H9 (cell line): Measurements from ENCODE around the gene NTMT1. TPM values are rescaled to one million over a fixed set of nuclear protein-coding genes. Genes with fewer than 3 reads are reported as not detected.
"Not testable (repeated sequence)": the region's sequence is repeated elsewhere in the genome, so short reads cannot be mapped to it uniquely, and the experiment has no call there.

Source experiments
- DNase-seq: peaks from one replicate; pipeline ENCODE4 v3.0.0-alpha.2; 2017
- H2AFZ ChIP-seq: one replicate; pipeline ENCODE4 v1.6.1; 2013; ENCODE audit warnings: mild to moderate bottlenecking, low read length, control low read depth, moderate library complexity
- H2AK5ac ChIP-seq: 2 replicates; pipeline ENCODE4 v1.6.1; 2013; ENCODE audit warnings: low read length, control low read depth, mixed read lengths; ENCODE audit not compliant: insufficient read length
- H2BK120ac ChIP-seq: one replicate; pipeline ENCODE4 v1.6.1; 2013; ENCODE audit warnings: low read depth, mild to moderate bottlenecking, low read length, control low read depth, inconsistent platforms; ENCODE audit not compliant: poor library complexity, severe bottlenecking
- H2BK12ac ChIP-seq: 2 replicates; pipeline ENCODE4 v1.6.1; 2013; ENCODE audit warnings: low read length, control low read depth, mixed read lengths, low read depth; ENCODE audit not compliant: insufficient read length
- H2BK15ac ChIP-seq: 2 replicates; pipeline ENCODE4 v1.6.1; 2013; ENCODE audit warnings: low read depth, low read length, control low read depth
- H2BK20ac ChIP-seq: one replicate; pipeline ENCODE4 v1.6.1; 2013; ENCODE audit warnings: low read depth, mild to moderate bottlenecking, low read length, control low read depth, inconsistent platforms; ENCODE audit not compliant: poor library complexity, severe bottlenecking
- H2BK5ac ChIP-seq: 2 replicates; pipeline ENCODE4 v1.6.1; 2013; ENCODE audit warnings: low read length, control low read depth, mixed read lengths; ENCODE audit not compliant: insufficient read length
- H3K14ac ChIP-seq: 2 replicates; pipeline ENCODE4 v1.6.1; 2013; ENCODE audit warnings: low read length, control low read depth; ENCODE audit not compliant: insufficient read depth
- H3K18ac ChIP-seq: 2 replicates; pipeline ENCODE4 v1.6.1; 2013; ENCODE audit warnings: low read depth, mild to moderate bottlenecking, mixed read lengths, low read length, control low read depth; ENCODE audit not compliant: insufficient read length
- H3K23ac ChIP-seq: 2 replicates; pipeline ENCODE4 v1.6.1; 2013; ENCODE audit warnings: low read length, control low read depth, mixed read lengths, low read depth; ENCODE audit not compliant: insufficient read length
- H3K23me2 ChIP-seq: 2 replicates; pipeline ENCODE4 v1.6.1; 2013; ENCODE audit warnings: low read depth, mild to moderate bottlenecking, mixed read lengths, low read length, control low read depth; ENCODE audit not compliant: insufficient read length, poor library complexity, severe bottlenecking
- H3K27ac ChIP-seq: 2 replicates; pipeline ENCODE4 v1.5.1; 2013; ENCODE audit warnings: low read length, control low read depth, mixed read lengths, low read depth; ENCODE audit not compliant: insufficient read length
- H3K27me3 ChIP-seq: 2 replicates; pipeline ENCODE4 v1.6.1; 2013; ENCODE audit warnings: low read length, control low read depth, inconsistent platforms; ENCODE audit not compliant: insufficient read depth
- H3K4ac ChIP-seq: 2 replicates; pipeline ENCODE4 v1.6.1; 2013; ENCODE audit warnings: low read depth, mild to moderate bottlenecking, control low read depth, inconsistent platforms, low read length, moderate library complexity
- H3K4me1 ChIP-seq: 2 replicates; pipeline ENCODE4 v1.6.1; 2013; ENCODE audit warnings: low read length, control low read depth, inconsistent platforms; ENCODE audit not compliant: insufficient read depth
- H3K4me2 ChIP-seq: 2 replicates; pipeline ENCODE4 v1.6.1; 2013; ENCODE audit warnings: low read length, control low read depth, mixed read lengths; ENCODE audit not compliant: insufficient read length, insufficient read depth
- H3K56ac ChIP-seq: 2 replicates; pipeline ENCODE4 v1.6.1; 2013; ENCODE audit warnings: low read depth, mild to moderate bottlenecking, mixed read lengths, low read length, control low read depth; ENCODE audit not compliant: insufficient read length
- H3K79me1 ChIP-seq: 2 replicates; pipeline ENCODE4 v1.6.1; 2013; ENCODE audit warnings: low read depth, mild to moderate bottlenecking, moderate library complexity, low read length, control low read depth, inconsistent platforms; ENCODE audit not compliant: insufficient read depth, poor library complexity, severe bottlenecking
- H3K79me2 ChIP-seq: 2 replicates; pipeline ENCODE4 v1.6.1; 2013; ENCODE audit warnings: low read length, control low read depth, inconsistent platforms; ENCODE audit not compliant: insufficient read depth
- H3K9ac ChIP-seq: 2 replicates; pipeline ENCODE4 v1.6.1; 2013; ENCODE audit warnings: low read length, control low read depth, mixed read lengths; ENCODE audit not compliant: insufficient read length; ENCODE audit errors: extremely low read depth
- H3K9me3 ChIP-seq: one replicate; pipeline ENCODE4 v1.6.1; 2013; ENCODE audit warnings: low read depth, low read length, inconsistent platforms; ENCODE audit not compliant: control insufficient read depth
- H3T11ph ChIP-seq: one replicate; pipeline ENCODE4 v1.6.1; 2013; ENCODE audit warnings: mild to moderate bottlenecking, low read length, control low read depth, inconsistent platforms
- H4K20me1 ChIP-seq: one replicate; pipeline ENCODE4 v1.6.1; 2013; ENCODE audit not compliant: control insufficient read depth, insufficient read length, insufficient read depth
- H4K5ac ChIP-seq: 2 replicates; pipeline ENCODE4 v1.6.1; 2013; ENCODE audit warnings: low read depth, mild to moderate bottlenecking, mixed read lengths, low read length, control low read depth; ENCODE audit not compliant: insufficient read length
- H4K8ac ChIP-seq: replicated peaks from 2 replicates; pipeline ENCODE4 v1.6.1; 2013; ENCODE audit warnings: low read length, control low read depth, mixed read lengths, low read depth; ENCODE audit not compliant: insufficient read length
- H4K91ac ChIP-seq: 2 replicates; pipeline ENCODE4 v1.6.1; 2013; ENCODE audit warnings: low read depth, mild to moderate bottlenecking, moderate library complexity, mixed read lengths, low read length, control low read depth; ENCODE audit not compliant: insufficient read length
- H3K27ac Mint-ChIP-seq, 3 experiments: 2 replicates in 2 of 3; 3 replicates in 1 of 3; pipeline ENCODE4 v1.8.0; 2020 to 2021; ENCODE audit warnings: mixed read lengths in 3 of 3, mild to moderate bottlenecking in 1 of 3, moderate library complexity in 1 of 3
- H3K27me3 Mint-ChIP-seq: 2 replicates; pipeline ENCODE4 v1.8.0; 2021; ENCODE audit warnings: low read depth, mild to moderate bottlenecking, moderate library complexity, mixed read lengths
- H3K36me3 Mint-ChIP-seq, 3 experiments: 2 replicates in 2 of 3; 3 replicates in 1 of 3; pipeline ENCODE4 v1.8.0; 2020 to 2021; ENCODE audit warnings: low read depth in 3 of 3, mixed read lengths in 3 of 3; ENCODE audit not compliant: insufficient read depth in 1 of 3
- H3K4me1 Mint-ChIP-seq, 2 experiments: 2 replicates each; pipeline ENCODE4 v1.8.0; 2020; ENCODE audit warnings: mixed read lengths in 2 of 2
- H3K4me3 Mint-ChIP-seq, 2 experiments: 2 replicates in 1 of 2; 3 replicates in 1 of 2; pipeline ENCODE4 v1.8.0; 2020 to 2021; ENCODE audit warnings: mild to moderate bottlenecking in 2 of 2, mixed read lengths in 2 of 2, moderate library complexity in 1 of 2
- H3K9me3 Mint-ChIP-seq, 2 experiments: 2 replicates in 1 of 2; 3 replicates in 1 of 2; pipeline ENCODE4 v1.8.0; 2020; ENCODE audit warnings: mild to moderate bottlenecking in 2 of 2, mixed read lengths in 2 of 2, moderate library complexity in 1 of 2
- CTCF ChIP-seq: fragments of 200-600 bp; sonication (generic); conservative IDR thresholded peaks from 3 replicates; pipeline ENCODE4 v1.8.0; 2021; ENCODE audit warnings: antibody characterized with exemption, mild to moderate bottlenecking
- WGBS: extraction: QIAGEN DNeasy Blood & Tissue Kit; methylation state at CpG from one replicate; pipeline ENCODE4 v1.1.7; 2013; ENCODE audit warnings: missing lambda C conversion rate, low lambda C conversion rate, mixed read lengths; ENCODE audit not compliant: insufficient read length; ENCODE audit errors: extremely low coverage; 5-methylcytosine and 5-hydroxymethylcytosine counted together
- total RNA-seq: library from RNA; stranded (reverse); gene quantifications from 2 replicates; pipeline ENCODE4 v1.2.1, GENCODE V29; 2021

Gene NTMT1
- total RNA-seq, 1 experiment from 2014 or later: 57.9 TPM

- no peak overlapping the region for H2AFZ ChIP-seq
- no peaks in the 10 kb centered on the region for H3K79me2 ChIP-seq
- no peak overlapping the region for H3K23ac ChIP-seq
- H3K23me2 ChIP-seq: peaks cover 4% of the 10 kb centered on the region
- no peak overlapping the region for H2BK20ac ChIP-seq
- no CpG with 5 or more reads among the region's 5 CpGs for WGBS
- peaks cover 69% of the 10 kb centered on the region for H3K27me3 Mint-ChIP-seq
- H4K8ac ChIP-seq: no peak overlapping the region
- H3K27ac ChIP-seq: no peak overlapping the region
- no peak overlapping the region for H3T11ph ChIP-seq
- no peak overlapping the region for H3K56ac ChIP-seq
- H3K4me3 Mint-ChIP-seq: 0 out of 5 replicates have a peak overlapping the region, but pooled peaks of 1 of the 2 experiments have one; percentile 3
- H3K4ac ChIP-seq: no peak overlapping the region
- no peaks in the 10 kb centered on the region for H3K9me3 ChIP-seq
- H3K4me1 ChIP-seq: peaks cover 6% of the 10 kb centered on the region; the same call in 1 of the 2 replicates
- no peak overlapping the region for H2BK12ac ChIP-seq
- no peaks in the 10 kb centered on the region for H3K79me1 ChIP-seq
- H4K5ac ChIP-seq: no peak overlapping the region
- peaks cover 48 to 65% of the 10 kb centered on the region in 2 experiments for H3K4me1 Mint-ChIP-seq
- H2AK5ac ChIP-seq: no peak overlapping the region
- no peak for DNase-seq
- H3K18ac ChIP-seq: no peak overlapping the region
- H3K14ac ChIP-seq: no peak overlapping the region
- no peak overlapping the region for H2BK5ac ChIP-seq
- H3K36me3 Mint-ChIP-seq: no peaks in the 10 kb centered on the region; a peak in 1 of 7 replicates
- H3K27me3 ChIP-seq: peaks cover 2% of the 10 kb centered on the region; the same call in 1 of the 2 replicates
- TF ChIP-seq CTCF: no peak
- H3K27ac Mint-ChIP-seq: peak overlapping the region in 1 of 3 experiments; percentile 35; a peak in 2 of 7 replicates
- no peak overlapping the region for H2BK120ac ChIP-seq
- H3K9me3 Mint-ChIP-seq: peaks cover 0 to 2% of the 10 kb centered on the region in 2 experiments; a peak in 1 of 5 replicates
- H4K91ac ChIP-seq: no peak overlapping the region
- no peak overlapping the region for H3K9ac ChIP-seq
- H4K20me1 ChIP-seq: no peaks in the 10 kb centered on the region
- H2BK15ac ChIP-seq: no peak overlapping the region
- H3K4me2 ChIP-seq: no peak overlapping the region
These were observed 34.0 kb upstream of the NTMT1 start for GRCh38 chr9:129591916-129592315.

- WGBS: no CpG with 5 or more reads among the region's 10 CpGs
- H3K9ac ChIP-seq, H3T11ph ChIP-seq, H3K9me3 ChIP-seq, H3K23me2 ChIP-seq, H3K4me2 ChIP-seq, H3K79me2 ChIP-seq, H4K5ac ChIP-seq, H2BK12ac ChIP-seq, H3K4ac ChIP-seq, H4K91ac ChIP-seq, H4K8ac ChIP-seq, DNase-seq, H3K9me3 Mint-ChIP-seq, H2AK5ac ChIP-seq, H3K79me1 ChIP-seq, H2BK120ac ChIP-seq, H4K20me1 ChIP-seq, H2BK15ac ChIP-seq, H2BK5ac ChIP-seq, H2AFZ ChIP-seq, H3K18ac ChIP-seq, H3K27ac ChIP-seq, H3K27me3 ChIP-seq, H3K14ac ChIP-seq, H3K23ac ChIP-seq, H2BK20ac ChIP-seq, H3K56ac ChIP-seq, H3K36me3 Mint-ChIP-seq, H3K4me1 ChIP-seq, H3K4me3 Mint-ChIP-seq, H3K27ac Mint-ChIP-seq: not testable (repeated sequence)
- peaks cover 69% of the 10 kb centered on the region for H3K27me3 Mint-ChIP-seq
- peaks cover 42 to 57% of the 10 kb centered on the region in 2 experiments for H3K4me1 Mint-ChIP-seq
These were observed 33.2 kb upstream of the NTMT1 start for GRCh38 chr9:129592790-129593189.
